Heart left ventricle (tissue), 13 donors: ENCODE results near the gene EPHB1.

ENCODE experiments used
- POLR2A ChIP-seq, 2 donors: fragments of 450-650 bp; IDR thresholded peaks; one replicate each; pipeline ENCODE4 v1.6.1; 2017; ENCODE audit warnings: antibody characterized with exemption in 2 of 2, mild to moderate bottlenecking in 2 of 2, moderate library complexity in 2 of 2
- TF ChIP-seq, protein P1 (sequence below), 12 donors: fragments of 200-600 bp; sonication (generic) in 4 of 12; IDR thresholded peaks; one replicate each; pipeline versions ENCODE4 v1.5.0 to v1.8.0; 2018 to 2022; ENCODE audit warnings: antibody characterized with exemption in 12 of 12, mild to moderate bottlenecking in 5 of 12
- donor health status: ischemic (EF 13 %, LVEDD 7.1; RV severe dilation, severe dysfunction).
- donor health status: DM: no; HTN: yes; CAD: no.
- donor health status: DM: no; HTN: no; CAD: no.
- donor health status: ischemic (EF 25% LVEDD 6.9; RV normal size, moderate dysfunction).
- donor health status: ischemic (EF 25% LVEDD 5.7; RV mildly dilated, moderate dysfunction).
- donor health status: ischemic (EF 35%, LVEDD 5.7; RV mildly dilated, moderate dysfunction).
- donor health status: nonischemic (EF 11% LVEDD 7.7; RV severe dilation, severe dysfunction).
- donor health status: DM: yes; HTN: yes; CAD: no.
- donor health status: PGD.
- donor health status: ischemic (EF 29% LVEDD 5.4; RV normal size, mild dysfunction).
- donor health status: nonischemic (EF 23%, LVEDD 6.1; RV moderate dilation, normal function).

DNA sequence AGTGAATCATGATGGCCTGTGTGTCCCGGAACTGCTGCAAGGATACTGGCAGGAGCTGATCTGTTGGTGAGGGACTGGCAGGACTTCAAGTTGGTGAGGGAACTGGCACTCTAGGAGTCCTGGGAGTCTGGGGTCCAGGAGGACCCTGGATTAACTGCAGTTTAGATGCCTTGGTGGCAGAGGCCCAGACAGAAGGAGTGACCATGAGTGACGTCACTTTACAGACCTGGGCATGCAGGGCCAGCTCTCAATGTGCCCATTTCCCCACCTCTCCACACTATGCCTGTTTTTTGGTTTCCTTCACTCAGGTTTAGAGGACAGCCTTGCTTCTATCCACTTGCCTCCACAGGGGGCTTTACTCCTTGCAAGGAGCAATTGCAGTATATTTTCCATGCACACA, 154.1 kb downstream of the EPHB1 start:
- TF ChIP-seq, protein P1, sequence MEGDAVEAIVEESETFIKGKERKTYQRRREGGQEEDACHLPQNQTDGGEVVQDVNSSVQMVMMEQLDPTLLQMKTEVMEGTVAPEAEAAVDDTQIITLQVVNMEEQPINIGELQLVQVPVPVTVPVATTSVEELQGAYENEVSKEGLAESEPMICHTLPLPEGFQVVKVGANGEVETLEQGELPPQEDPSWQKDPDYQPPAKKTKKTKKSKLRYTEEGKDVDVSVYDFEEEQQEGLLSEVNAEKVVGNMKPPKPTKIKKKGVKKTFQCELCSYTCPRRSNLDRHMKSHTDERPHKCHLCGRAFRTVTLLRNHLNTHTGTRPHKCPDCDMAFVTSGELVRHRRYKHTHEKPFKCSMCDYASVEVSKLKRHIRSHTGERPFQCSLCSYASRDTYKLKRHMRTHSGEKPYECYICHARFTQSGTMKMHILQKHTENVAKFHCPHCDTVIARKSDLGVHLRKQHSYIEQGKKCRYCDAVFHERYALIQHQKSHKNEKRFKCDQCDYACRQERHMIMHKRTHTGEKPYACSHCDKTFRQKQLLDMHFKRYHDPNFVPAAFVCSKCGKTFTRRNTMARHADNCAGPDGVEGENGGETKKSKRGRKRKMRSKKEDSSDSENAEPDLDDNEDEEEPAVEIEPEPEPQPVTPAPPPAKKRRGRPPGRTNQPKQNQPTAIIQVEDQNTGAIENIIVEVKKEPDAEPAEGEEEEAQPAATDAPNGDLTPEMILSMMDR (IDR thresholded peaks at IDR 0.05) = no peak
- TF ChIP-seq POLR2A (IDR thresholded peaks at IDR 0.05) = no peak
